Endothelial cell of umbilical vein (primary cell): Measurements from ENCODE around the gene MED29.
A peak's percentile ranks its signal among the peaks of the same experiment; 100 is the strongest.

ENCODE experiments used
- CTCF ChIP-seq, 2 donors: IDR thresholded peaks; 1 replicate in 1 of 2; 2 replicates in 1 of 2; pipeline ENCODE4 v1.5.1; 2011; ENCODE audit warnings: low read length in 2 of 2, mild to moderate bottlenecking in 2 of 2, moderate library complexity in 2 of 2, control low read depth in 1 of 2, inconsistent platforms in 1 of 2, low read depth in 1 of 2; ENCODE audit not compliant: insufficient read depth in 1 of 2; ENCODE audit errors: extremely low read depth in 1 of 2
- EZH2 ChIP-seq: IDR thresholded peaks from 2 replicates; pipeline ENCODE4 v1.6.1; 2012; ENCODE audit warnings: borderline replicate concordance, low read depth, mild to moderate bottlenecking, moderate library complexity, low read length, inconsistent platforms; ENCODE audit not compliant: severe bottlenecking
- MAX ChIP-seq: IDR thresholded peaks from 2 replicates; pipeline ENCODE4 v1.6.1; 2011; ENCODE audit not compliant: insufficient read depth, insufficient read length
- MYC ChIP-seq: IDR thresholded peaks from one replicate; pipeline ENCODE4 v1.6.1; 2011; ENCODE audit warnings: mild to moderate bottlenecking, low read depth, low read length
- POLR2A ChIP-seq: IDR thresholded peaks from 2 replicates; pipeline ENCODE4 v1.6.1; 2012; ENCODE audit warnings: low read depth, mild to moderate bottlenecking, control low read depth, low read length
- POLR2AphosphoS5 ChIP-seq: IDR thresholded peaks from 2 replicates; pipeline ENCODE4 v1.6.1; 2012; ENCODE audit warnings: low read depth, mild to moderate bottlenecking, control low read depth, low read length, moderate library complexity; ENCODE audit not compliant: insufficient read depth

GRCh38 chr19:39409208-39410016 is 18.2 kb downstream of the MED29 start:
- TF ChIP-seq CTCF (IDR thresholded peaks at IDR 0.05; ENCODE audit: extremely low read depth in 1 of 2, insufficient read depth in 1 of 2, low read depth in 1 of 2, low read length in 2 of 2), result peak in 1 of 2 donors; percentile 11
- TF ChIP-seq MAX, result no peak
- TF ChIP-seq POLR2AphosphoS5, result no peak
- peak; percentile 66 for TF ChIP-seq POLR2A
- no peak for TF ChIP-seq EZH2
- TF ChIP-seq MYC, result no peak
